Right cardiac atrium (tissue), 5 donors: Measurements from ENCODE around the gene POLR1E. TPM values are rescaled to one million over a fixed set of nuclear protein-coding genes. Genes with fewer than 3 reads are reported as not detected.

Source experiments
- ATAC-seq, 2 donors: fragments of 200-7000 bp; cut with Tn5 transposase; one replicate each; pipeline versions ENCODE4 v1.8.0 to v1.9.1; 2020; ENCODE audit warnings: moderate library complexity in 2 of 2, mild to moderate bottlenecking in 1 of 2
- DNase-seq, 3 donors: peaks; one replicate each; pipeline ENCODE4 v3.0.0-alpha.2; 2020
- H3K27ac ChIP-seq: one replicate; pipeline ENCODE4 v1.5.1; 2013; ENCODE audit warnings: mild to moderate bottlenecking, low read length, control low read depth, moderate library complexity
- H3K27me3 ChIP-seq: one replicate; pipeline ENCODE4 v1.6.1; 2013; ENCODE audit not compliant: control insufficient read depth, insufficient read depth
- H3K4me1 ChIP-seq: one replicate; pipeline ENCODE4 v1.6.1; 2013; ENCODE audit warnings: low read length; ENCODE audit not compliant: control insufficient read depth, insufficient read depth
- H3K4me3 ChIP-seq: one replicate; pipeline ENCODE4 v1.5.1; 2013; ENCODE audit warnings: low read length, control low read depth
- H3K9me3 ChIP-seq: one replicate; pipeline ENCODE4 v1.6.1; 2013; ENCODE audit warnings: low read length; ENCODE audit not compliant: control insufficient read depth
- WGBS: extraction: QIAGEN DNeasy Blood & Tissue Kit; methylation state at CpG from one replicate; pipeline ENCODE4 v1.1.7; 2013; 5-methylcytosine and 5-hydroxymethylcytosine counted together
- intact Hi-C, 4 donors: fragments of 100-400 bp; cut with DNase I; formaldehyde crosslinking; loops; one replicate each; pipeline versions ENCODE4 v1.11.0 to v1.14.0; 2022 to 2023
- polyA plus RNA-seq: library from polyadenylated mRNA; stranded (reverse); fragments of 200-250 nt; gene quantifications from one replicate; pipeline ENCODE4 v1.2.3, GENCODE V29; 2013
- total RNA-seq, 4 donors: library from RNA; stranded (reverse); fragmentation: NEBNext Ultra II Directional; extraction: Animal tissue kit (Norgen Biotek cat#: 25700); gene quantifications; one replicate each; pipeline ENCODE4 v1.2.1, GENCODE V29; 2021
- donor health status: healthy with polysubstance abuse.
- donor health status: DM: no; HTN: yes; CAD: no.
- donor health status: DM: no; HTN: no; CAD: no.
- donor health status: DM: no; HTN: yes; CAD: no; lungs with severe emphysema.
- donor health status: DM: yes; HTN: yes; CAD: no.

The POLR1E gene
- total and polyA plus RNA-seq, 5 donors = 9.3 to 16.6 (median 15.4) TPM

GRCh38 chr9:37539634-37540033, 53.9 kb downstream of the POLR1E start:
- Histone ChIP-seq H3K9me3 (no peaks in the 10 kb centered on the region), H3K27ac (no peak overlapping the region), H3K4me3 (no peak overlapping the region), H3K27me3 (no peaks in the 10 kb centered on the region), H3K4me1 (no peaks in the 10 kb centered on the region)
- ATAC-seq (no peak), DNase-seq (no peak)
- intact Hi-C loops = no loop called here

DNA sequence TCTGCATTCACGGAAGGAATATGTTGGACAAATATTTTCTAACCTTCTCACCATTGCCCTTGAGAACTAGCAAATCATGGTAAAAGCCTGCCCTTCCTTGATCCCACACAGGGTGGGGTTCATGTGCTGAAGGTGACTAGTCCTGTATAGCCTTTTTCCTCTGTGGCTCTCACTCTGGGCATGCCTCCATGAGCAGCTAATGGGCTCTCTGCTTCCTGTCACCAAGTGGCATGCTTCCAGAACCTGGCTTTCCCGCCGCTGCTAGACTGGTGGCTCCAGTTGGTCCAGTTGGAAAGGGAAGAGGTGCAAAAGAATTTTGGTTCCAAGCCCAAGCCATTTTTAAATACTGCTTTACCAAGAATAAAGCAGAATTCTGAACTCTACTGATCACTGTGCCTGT, 54.9 kb downstream of the POLR1E start:
- WGBS = 52% methylated on average over 3 of the region's 3 CpGs
- no peaks in the 10 kb centered on the region for H3K27me3 ChIP-seq
- DNase-seq (peak in 2 of 3 donors; percentile 31 to 62), ATAC-seq (peak; percentile 36 to 51)
- H3K4me3 ChIP-seq = no peak overlapping the region
- intact Hi-C loops = no loop called here
- no peaks in the 10 kb centered on the region for H3K4me1 ChIP-seq
- no peak overlapping the region for H3K27ac ChIP-seq
- H3K9me3 ChIP-seq = no peaks in the 10 kb centered on the region

DNA sequence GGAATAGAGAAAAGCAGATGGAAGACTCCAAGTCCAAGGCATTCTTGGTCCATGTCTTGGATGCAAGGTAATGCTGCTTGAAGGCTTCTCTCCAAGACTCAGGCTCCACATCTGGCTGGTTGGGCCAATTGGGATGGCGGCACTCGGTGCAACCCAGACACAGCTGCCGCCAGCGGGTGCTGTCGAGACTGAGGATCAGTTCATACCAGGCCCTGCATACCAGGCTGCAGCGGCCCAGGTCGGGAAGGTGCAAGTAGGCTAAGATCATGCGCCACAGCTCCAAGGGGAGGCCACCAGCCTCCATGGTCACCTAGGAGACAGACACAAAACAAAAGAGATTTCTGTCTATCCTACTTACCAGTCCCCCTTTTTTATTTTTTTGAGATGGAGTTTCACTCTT, 55.7 kb downstream of the POLR1E start:
- no peaks in the 10 kb centered on the region for H3K9me3 ChIP-seq
- no peaks in the 10 kb centered on the region for H3K4me1 ChIP-seq
- intact Hi-C loops = no loop called here
- no peak overlapping the region for H3K4me3 ChIP-seq
- H3K27ac ChIP-seq = no peak overlapping the region
- WGBS = 97% methylated on average over 8 of the region's 8 CpGs
- ATAC-seq = no peak
- no peak for DNase-seq
- no peaks in the 10 kb centered on the region for H3K27me3 ChIP-seq

DNA sequence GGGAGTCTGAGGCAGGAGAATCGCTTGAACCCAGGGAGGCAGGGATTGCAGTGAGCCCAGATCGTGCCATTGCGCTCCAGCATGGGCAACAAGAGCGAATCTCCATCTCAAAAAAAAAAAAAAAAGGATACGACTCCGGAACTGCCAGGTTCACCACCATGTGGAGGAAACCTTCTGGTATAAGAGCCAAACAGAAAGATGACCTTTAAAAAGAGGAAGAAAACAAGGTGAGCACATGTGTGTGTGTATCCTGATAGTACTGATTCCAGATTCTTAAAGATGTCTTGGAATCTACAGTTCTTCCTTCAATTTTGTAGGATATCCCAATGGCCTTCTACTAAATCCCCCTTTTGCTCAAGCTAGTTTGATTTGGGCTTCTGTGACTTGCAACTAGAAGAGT, 56.7 kb downstream of the POLR1E start:
- Histone ChIP-seq H3K27ac (no peak overlapping the region), H3K4me3 (no peak overlapping the region), H3K4me1 (no peaks in the 10 kb centered on the region), H3K27me3 (no peaks in the 10 kb centered on the region), H3K9me3 (no peaks in the 10 kb centered on the region)
- 96% methylated on average over 6 of the region's 6 CpGs for WGBS
- ATAC-seq (no peak), DNase-seq (no peak)
- intact Hi-C loops = no loop called here

DNA sequence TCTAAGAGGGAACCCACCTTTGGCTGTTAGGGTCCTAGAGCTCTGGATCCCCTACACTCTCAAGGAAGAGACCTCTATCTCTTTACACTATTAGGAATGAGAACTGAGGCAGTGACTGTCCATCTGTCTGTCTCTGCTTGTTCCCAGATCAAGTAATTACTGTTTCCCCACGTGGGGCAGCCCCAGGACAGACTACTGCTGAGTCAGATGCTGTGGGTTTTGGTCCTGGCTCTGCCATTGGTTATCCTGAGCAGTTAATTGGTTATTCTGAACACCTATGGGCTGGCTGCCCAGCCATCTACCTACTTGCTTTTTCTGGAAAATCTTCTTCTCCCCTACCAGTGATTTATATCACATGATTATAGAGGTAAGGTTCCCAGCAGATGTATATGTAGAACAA, 57.1 kb downstream of the POLR1E start:
- Histone ChIP-seq H3K9me3 (no peaks in the 10 kb centered on the region), H3K27ac (no peak overlapping the region), H3K4me1 (no peaks in the 10 kb centered on the region), H3K4me3 (no peak overlapping the region), H3K27me3 (no peaks in the 10 kb centered on the region)
- WGBS = 87% methylated on average over 1 of the region's 1 CpG
- no peak for DNase-seq
- no peak for ATAC-seq
- intact Hi-C loops = no loop called here

DNA sequence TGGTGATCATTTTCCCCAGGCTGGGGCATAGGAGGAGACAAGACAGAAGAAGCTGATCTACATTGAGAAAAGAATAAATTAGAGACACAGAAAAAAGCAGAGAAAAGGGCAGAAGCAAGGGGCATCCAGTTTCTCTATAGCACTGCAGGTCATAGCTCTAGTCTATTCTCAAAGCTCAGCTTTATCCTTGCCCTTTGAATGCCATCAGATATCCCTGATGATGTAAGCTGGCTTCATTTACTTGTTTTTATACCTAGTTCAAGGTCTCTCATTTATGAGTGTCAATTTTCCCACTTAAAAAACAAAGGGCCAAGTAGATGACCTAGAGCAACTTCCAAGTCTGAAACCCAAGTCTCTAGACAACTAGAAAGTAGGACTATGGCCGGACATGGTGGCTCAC, 57.7 kb downstream of the POLR1E start:
- WGBS = 96% methylated on average over 1 of the region's 1 CpG
- intact Hi-C loops = no loop called here
- DNase-seq (no peak), ATAC-seq (no peak)
- no peaks in the 10 kb centered on the region for H3K9me3 ChIP-seq
- H3K27ac ChIP-seq = no peak overlapping the region
- H3K4me1 ChIP-seq = no peaks in the 10 kb centered on the region
- H3K27me3 ChIP-seq = no peaks in the 10 kb centered on the region
- no peak overlapping the region for H3K4me3 ChIP-seq

DNA sequence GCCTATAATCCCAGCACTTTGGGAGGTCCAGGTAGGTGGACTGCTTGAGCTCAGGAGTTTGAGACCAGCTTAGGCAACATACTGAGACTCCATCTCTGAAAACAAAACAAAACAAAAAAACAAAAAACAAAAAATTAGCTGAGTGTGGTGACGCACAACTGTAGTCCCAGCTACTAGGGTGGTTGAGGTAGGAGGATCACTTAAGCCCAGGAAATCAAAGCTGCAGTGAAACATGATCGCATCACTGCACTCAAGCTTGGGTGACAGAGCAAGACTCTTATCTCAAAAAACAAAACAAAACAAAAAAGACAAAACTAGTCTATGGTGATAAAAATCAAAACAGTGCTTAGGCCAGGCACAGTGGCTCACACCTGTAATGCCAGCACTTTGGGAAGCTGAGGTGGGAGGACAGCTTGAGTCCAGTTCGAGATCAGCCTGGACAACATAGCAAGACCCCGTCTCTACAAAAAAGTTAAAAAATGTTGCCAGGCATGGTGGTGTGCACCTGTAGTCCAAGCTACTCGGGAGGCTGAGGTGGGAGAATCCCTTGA, 61.7 kb downstream of the POLR1E start:
- DNase-seq = no peak
- intact Hi-C loops = no loop called here
- Histone ChIP-seq H3K27ac (no peak overlapping the region), H3K4me3 (no peak overlapping the region), H3K27me3 (no peaks in the 10 kb centered on the region), H3K4me1 (no peaks in the 10 kb centered on the region), H3K9me3 (no peaks in the 10 kb centered on the region)
- WGBS = 97% methylated on average over 5 of the region's 5 CpGs
- ATAC-seq = no peak

DNA sequence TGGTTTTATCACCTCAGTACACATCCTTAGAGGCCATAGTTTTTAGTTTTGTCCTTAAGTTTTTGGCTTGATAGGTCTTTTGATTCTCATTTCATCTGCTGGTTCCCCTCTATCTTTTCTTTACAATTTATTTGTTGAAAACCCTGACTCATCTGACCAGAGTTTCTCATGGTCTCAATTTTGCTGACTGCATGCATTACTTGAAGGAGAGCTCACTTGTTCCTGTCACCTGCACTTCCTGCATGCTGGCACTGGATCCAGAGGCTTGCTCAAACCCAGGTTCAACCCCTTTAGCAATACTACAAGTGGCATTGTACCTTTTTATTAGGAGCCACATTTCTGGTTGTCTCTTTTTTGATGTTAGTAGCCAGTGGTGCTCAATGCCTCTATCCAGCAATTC, 63.8 kb downstream of the POLR1E start:
- Histone ChIP-seq H3K9me3 (no peaks in the 10 kb centered on the region), H3K27ac (no peak overlapping the region), H3K4me3 (no peak overlapping the region), H3K4me1 (no peaks in the 10 kb centered on the region), H3K27me3 (no peaks in the 10 kb centered on the region)
- DNase-seq = no peak
- intact Hi-C loops = no loop called here
- no peak for ATAC-seq

- Histone ChIP-seq H3K9me3 (no peaks in the 10 kb centered on the region), H3K27me3 (no peaks in the 10 kb centered on the region), H3K4me1 (no peaks in the 10 kb centered on the region), H3K4me3 (no peak overlapping the region), H3K27ac (no peak overlapping the region)
- intact Hi-C loops = no loop called here
- DNase-seq (no peak), ATAC-seq (no peak)
- 88% methylated on average over 1 of the region's 1 CpG for WGBS
These were observed 65.0 kb downstream of the POLR1E start for GRCh38 chr9:37550781-37551180.

- ATAC-seq (no peak), DNase-seq (no peak)
- 94% methylated on average over 3 of the region's 3 CpGs for WGBS
- Histone ChIP-seq H3K9me3 (no peaks in the 10 kb centered on the region), H3K27ac (no peak overlapping the region), H3K4me1 (no peaks in the 10 kb centered on the region), H3K4me3 (no peak overlapping the region), H3K27me3 (no peaks in the 10 kb centered on the region)
- intact Hi-C loops = no loop called here
These were observed 65.7 kb downstream of the POLR1E start for GRCh38 chr9:37551468-37551867.

DNA sequence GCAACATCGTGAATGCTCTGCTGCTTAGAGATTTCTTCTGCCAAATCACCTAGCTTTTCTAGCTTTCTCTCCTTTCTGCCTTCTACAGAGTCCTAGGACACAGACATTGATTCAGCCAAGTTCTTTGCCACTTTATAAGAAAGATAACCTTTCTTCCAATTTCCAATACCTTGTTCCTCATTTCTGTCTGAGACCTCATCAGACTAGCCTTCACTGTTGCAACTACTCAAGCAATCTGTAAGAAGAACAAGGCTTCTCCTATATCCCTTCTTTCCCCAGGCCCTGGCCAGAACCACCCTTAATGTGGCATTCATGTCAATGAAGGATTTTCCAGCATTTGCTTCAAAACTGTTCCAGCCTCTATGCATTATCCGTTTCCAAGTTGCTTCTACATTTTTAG, 66.1 kb downstream of the POLR1E start:
- DNase-seq = no peak
- WGBS = 94% methylated on average over 2 of the region's 2 CpGs
- Histone ChIP-seq H3K27ac (no peak overlapping the region), H3K27me3 (no peaks in the 10 kb centered on the region), H3K4me3 (no peak overlapping the region), H3K9me3 (no peaks in the 10 kb centered on the region), H3K4me1 (no peaks in the 10 kb centered on the region)
- no peak for ATAC-seq
- intact Hi-C loops = no loop called here
